Erythroblast (primary cell): ENCODE measurements around the gene SHOC2.

ENCODE experiments used
- GATA1 ChIP-seq: IDR thresholded peaks from 2 replicates; pipeline ENCODE4 v1.6.1; 2011; ENCODE audit warnings: low read depth, mild to moderate bottlenecking, control low read depth, low read length, moderate library complexity
- POLR2A ChIP-seq: IDR thresholded peaks from 2 replicates; pipeline ENCODE4 v1.6.1; 2011; ENCODE audit warnings: mild to moderate bottlenecking, low read length

DNA sequence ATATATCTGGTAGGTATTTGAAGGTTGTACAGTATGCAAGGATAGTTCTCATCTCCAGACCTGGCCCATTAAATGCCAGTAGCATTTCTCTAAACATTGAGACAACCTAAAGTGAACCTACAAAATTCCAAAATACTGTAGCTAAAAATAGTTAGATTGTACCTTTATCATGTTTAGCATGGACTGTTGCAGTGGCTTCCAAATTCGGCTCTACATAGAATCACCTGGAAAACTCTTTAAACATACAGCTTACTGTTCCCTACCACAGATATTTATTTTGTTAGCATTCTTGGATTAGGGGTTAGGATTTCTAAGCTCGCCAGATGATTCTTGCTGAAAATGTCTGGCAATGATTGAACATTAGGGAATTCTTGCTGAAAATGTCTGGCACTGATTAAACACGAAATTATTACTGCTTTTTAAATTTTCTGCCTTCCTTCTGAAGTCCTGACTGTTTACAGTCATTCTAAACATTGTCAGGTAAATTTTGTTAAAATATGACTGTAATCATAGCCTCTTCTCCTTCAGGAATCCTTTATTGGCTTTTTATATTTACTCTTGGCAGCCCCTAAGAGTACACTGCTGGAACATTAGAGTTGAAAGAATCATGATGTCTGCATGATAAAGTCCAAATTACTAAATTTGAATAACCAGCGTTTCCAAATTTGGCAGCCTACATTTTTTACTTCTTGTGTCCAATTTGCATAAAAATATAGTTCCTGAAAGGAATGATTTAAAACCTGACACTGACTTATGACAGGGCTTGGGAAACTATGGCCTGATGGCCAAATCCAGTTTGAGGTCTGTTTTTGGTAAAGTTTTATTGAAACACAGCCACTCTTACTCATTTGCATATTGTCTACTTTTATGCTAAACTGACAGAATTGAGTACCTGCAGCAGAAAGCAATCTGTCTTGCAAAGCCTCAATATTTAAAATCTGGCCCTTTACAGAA lies 40.3 kb downstream of the SHOC2 start:
- TF ChIP-seq POLR2A (no peak), GATA1 (no peak)
